ENCODE results near the gene ADARB1. TPM values are rescaled to one million over a fixed set of nuclear protein-coding genes. Genes with fewer than 3 reads are reported as not detected.

The ADARB1 gene
- polyA plus RNA-seq, 4 donors, result 1.1 to 8.3 (median 3.8) TPM

GRCh38 chr21:45200581-45201296, 126.4 kb downstream of the ADARB1 start:
- Histone ChIP-seq H3K9me3 (ENCODE audit: control insufficient read depth in 2 of 2, insufficient read depth in 1 of 2, low read depth in 1 of 2, low read length in 1 of 2) (no peaks in the 10 kb centered on the region), H3K4me1 (ENCODE audit: control insufficient read depth in 3 of 3, insufficient read depth in 2 of 3, low read depth in 1 of 3, low read length in 2 of 3) (no peaks in the 10 kb centered on the region), H3K27me3 (ENCODE audit: control insufficient read depth in 3 of 3, insufficient read depth in 3 of 3, low read length in 3 of 3) (no peaks in the 10 kb centered on the region), H3K36me3 (ENCODE audit: control insufficient read depth in 3 of 3, insufficient read depth in 2 of 3, low read depth in 1 of 3, low read length in 3 of 3) (peaks cover 0 to 3% (median 0%) of the 10 kb centered on the region in 3 donors), H3K4me3 (ENCODE audit: low read depth in 1 of 3, low read length in 3 of 3) (no peak overlapping the region), H3K27ac (ENCODE audit: low read depth in 1 of 3, low read length in 2 of 3) (no peak overlapping the region)
- WGBS, 3 donors, result 71 to 76% (median 72%) methylated on average over 16 of the region's 16 CpGs
- FAIRE-seq (no peak), DNase-seq (no peak)

- Histone ChIP-seq H3K36me3 (ENCODE audit: control insufficient read depth in 3 of 3, insufficient read depth in 2 of 3, low read depth in 1 of 3, low read length in 3 of 3) (peaks cover 0 to 7% (median 0%) of the 10 kb centered on the region in 3 donors), H3K4me3 (ENCODE audit: low read depth in 1 of 3, low read length in 3 of 3) (no peak overlapping the region), H3K9me3 (ENCODE audit: control insufficient read depth in 2 of 2, insufficient read depth in 1 of 2, low read depth in 1 of 2, low read length in 1 of 2) (no peaks in the 10 kb centered on the region), H3K27ac (ENCODE audit: low read depth in 1 of 3, low read length in 2 of 3) (no peak overlapping the region), H3K27me3 (ENCODE audit: control insufficient read depth in 3 of 3, insufficient read depth in 3 of 3, low read length in 3 of 3) (no peaks in the 10 kb centered on the region), H3K4me1 (ENCODE audit: control insufficient read depth in 3 of 3, insufficient read depth in 2 of 3, low read depth in 1 of 3, low read length in 2 of 3) (no peaks in the 10 kb centered on the region)
- 92 to 93% (median 92%) methylated on average over 9 of the region's 9 CpGs for whole genome bisulfite sequencing, 3 donors
- no peak for FAIRE-seq
- DNase-seq, result no peak
Measured at GRCh38 chr21:45202344-45202743, 128.0 kb downstream of the ADARB1 start.

- no peak overlapping the region for H3K27ac ChIP-seq (ENCODE audit: low read depth in 1 of 3, low read length in 2 of 3)
- H3K4me1 ChIP-seq (ENCODE audit: control insufficient read depth in 3 of 3, insufficient read depth in 2 of 3, low read depth in 1 of 3, low read length in 2 of 3), result no peaks in the 10 kb centered on the region
- FAIRE-seq (no peak), DNase-seq (no peak)
- 89 to 91% (median 91%) methylated on average over 16 of the region's 16 CpGs for WGBS, 3 donors
- H3K9me3 ChIP-seq (ENCODE audit: control insufficient read depth in 2 of 2, insufficient read depth in 1 of 2, low read depth in 1 of 2, low read length in 1 of 2), result no peaks in the 10 kb centered on the region
- no peak overlapping the region for H3K4me3 ChIP-seq (ENCODE audit: low read depth in 1 of 3, low read length in 3 of 3)
- H3K27me3 ChIP-seq (ENCODE audit: control insufficient read depth in 3 of 3, insufficient read depth in 3 of 3, low read length in 3 of 3), result no peaks in the 10 kb centered on the region
- H3K36me3 ChIP-seq (ENCODE audit: control insufficient read depth in 3 of 3, insufficient read depth in 2 of 3, low read depth in 1 of 3, low read length in 3 of 3), result peaks cover 0 to 7% (median 0%) of the 10 kb centered on the region in 3 donors
Measured at GRCh38 chr21:45202889-45203288, 128.5 kb downstream of the ADARB1 start.

- DNase-seq, result no peak
- WGBS, 3 donors, result 73 to 76% (median 73%) methylated on average over 8 of the region's 8 CpGs
- peaks cover 0 to 7% (median 0%) of the 10 kb centered on the region in 3 donors for H3K36me3 ChIP-seq (ENCODE audit: control insufficient read depth in 3 of 3, insufficient read depth in 2 of 3, low read depth in 1 of 3, low read length in 3 of 3)
- no peak overlapping the region for H3K27ac ChIP-seq (ENCODE audit: low read depth in 1 of 3, low read length in 2 of 3)
- H3K4me1 ChIP-seq (ENCODE audit: control insufficient read depth in 3 of 3, insufficient read depth in 2 of 3, low read depth in 1 of 3, low read length in 2 of 3), result no peaks in the 10 kb centered on the region
- FAIRE-seq, result no peak
- H3K9me3 ChIP-seq (ENCODE audit: control insufficient read depth in 2 of 2, insufficient read depth in 1 of 2, low read depth in 1 of 2, low read length in 1 of 2), result no peaks in the 10 kb centered on the region
- H3K4me3 ChIP-seq (ENCODE audit: low read depth in 1 of 3, low read length in 3 of 3), result no peak overlapping the region
- H3K27me3 ChIP-seq (ENCODE audit: control insufficient read depth in 3 of 3, insufficient read depth in 3 of 3, low read length in 3 of 3), result no peaks in the 10 kb centered on the region
Measured at GRCh38 chr21:45203983-45204382, 129.6 kb downstream of the ADARB1 start.

GRCh38 chr21:45204395-45204794, 130.0 kb downstream of the ADARB1 start:
- FAIRE-seq (no peak), DNase-seq (no peak)
- 83 to 96% (median 87%) methylated on average over 11 of the region's 11 CpGs for WGBS, 3 donors
- Histone ChIP-seq H3K4me3 (ENCODE audit: low read depth in 1 of 3, low read length in 3 of 3) (no peak overlapping the region), H3K27ac (ENCODE audit: low read depth in 1 of 3, low read length in 2 of 3) (no peak overlapping the region), H3K4me1 (ENCODE audit: control insufficient read depth in 3 of 3, insufficient read depth in 2 of 3, low read depth in 1 of 3, low read length in 2 of 3) (no peaks in the 10 kb centered on the region), H3K36me3 (ENCODE audit: control insufficient read depth in 3 of 3, insufficient read depth in 2 of 3, low read depth in 1 of 3, low read length in 3 of 3) (peaks cover 0 to 7% (median 0%) of the 10 kb centered on the region in 3 donors), H3K9me3 (ENCODE audit: control insufficient read depth in 2 of 2, insufficient read depth in 1 of 2, low read depth in 1 of 2, low read length in 1 of 2) (no peaks in the 10 kb centered on the region), H3K27me3 (ENCODE audit: control insufficient read depth in 3 of 3, insufficient read depth in 3 of 3, low read length in 3 of 3) (no peaks in the 10 kb centered on the region)

- no peak overlapping the region for H3K4me3 ChIP-seq (ENCODE audit: low read depth in 1 of 3, low read length in 3 of 3)
- 81 to 86% (median 86%) methylated on average over 9 of the region's 9 CpGs for WGBS, 3 donors
- peaks cover 0 to 16% (median 0%) of the 10 kb centered on the region in 3 donors for H3K36me3 ChIP-seq (ENCODE audit: control insufficient read depth in 3 of 3, insufficient read depth in 2 of 3, low read depth in 1 of 3, low read length in 3 of 3)
- FAIRE-seq (no peak), DNase-seq (no peak)
- no peaks in the 10 kb centered on the region for H3K27me3 ChIP-seq (ENCODE audit: control insufficient read depth in 3 of 3, insufficient read depth in 3 of 3, low read length in 3 of 3)
- peak overlapping the region in 1 of 3 donors; percentile 27 for H3K27ac ChIP-seq (ENCODE audit: low read depth in 1 of 3, low read length in 2 of 3)
- no peaks in the 10 kb centered on the region for H3K9me3 ChIP-seq (ENCODE audit: control insufficient read depth in 2 of 2, insufficient read depth in 1 of 2, low read depth in 1 of 2, low read length in 1 of 2)
- H3K4me1 ChIP-seq (ENCODE audit: control insufficient read depth in 3 of 3, insufficient read depth in 2 of 3, low read depth in 1 of 3, low read length in 2 of 3), result no peaks in the 10 kb centered on the region
Measured at GRCh38 chr21:45207839-45208626, 133.7 kb downstream of the ADARB1 start.

GRCh38 chr21:45208627-45208951, 134.2 kb downstream of the ADARB1 start:
- peak overlapping the region in 1 of 3 donors; percentile 27 for H3K27ac ChIP-seq (ENCODE audit: low read depth in 1 of 3, low read length in 2 of 3)
- H3K36me3 ChIP-seq (ENCODE audit: control insufficient read depth in 3 of 3, insufficient read depth in 2 of 3, low read depth in 1 of 3, low read length in 3 of 3), result peaks cover 0 to 16% (median 0%) of the 10 kb centered on the region in 3 donors
- no peak overlapping the region for H3K4me3 ChIP-seq (ENCODE audit: low read depth in 1 of 3, low read length in 3 of 3)
- 73 to 78% (median 76%) methylated on average over 6 of the region's 6 CpGs for WGBS, 3 donors
- H3K9me3 ChIP-seq (ENCODE audit: control insufficient read depth in 2 of 2, insufficient read depth in 1 of 2, low read depth in 1 of 2, low read length in 1 of 2), result no peaks in the 10 kb centered on the region
- H3K4me1 ChIP-seq (ENCODE audit: control insufficient read depth in 3 of 3, insufficient read depth in 2 of 3, low read depth in 1 of 3, low read length in 2 of 3), result no peaks in the 10 kb centered on the region
- no peaks in the 10 kb centered on the region for H3K27me3 ChIP-seq (ENCODE audit: control insufficient read depth in 3 of 3, insufficient read depth in 3 of 3, low read length in 3 of 3)
- DNase-seq (no peak), FAIRE-seq (no peak)

- no peak overlapping the region for H3K4me3 ChIP-seq (ENCODE audit: low read depth in 1 of 3, low read length in 3 of 3)
- H3K4me1 ChIP-seq (ENCODE audit: control insufficient read depth in 3 of 3, insufficient read depth in 2 of 3, low read depth in 1 of 3, low read length in 2 of 3), result no peaks in the 10 kb centered on the region
- FAIRE-seq, result no peak
- H3K27me3 ChIP-seq (ENCODE audit: control insufficient read depth in 3 of 3, insufficient read depth in 3 of 3, low read length in 3 of 3), result no peaks in the 10 kb centered on the region
- DNase-seq, result no peak
- peaks cover 0 to 16% (median 0%) of the 10 kb centered on the region in 3 donors for H3K36me3 ChIP-seq (ENCODE audit: control insufficient read depth in 3 of 3, insufficient read depth in 2 of 3, low read depth in 1 of 3, low read length in 3 of 3)
- 52 to 83% (median 57%) methylated on average over 3 of the region's 3 CpGs for WGBS, 3 donors
- H3K9me3 ChIP-seq (ENCODE audit: control insufficient read depth in 2 of 2, insufficient read depth in 1 of 2, low read depth in 1 of 2, low read length in 1 of 2), result no peaks in the 10 kb centered on the region
- H3K27ac ChIP-seq (ENCODE audit: low read depth in 1 of 3, low read length in 2 of 3), result no peak overlapping the region
Measured at GRCh38 chr21:45209046-45209445, 134.7 kb downstream of the ADARB1 start.
